BJ (cell line): ENCODE results near the gene RNF39. TPM values are rescaled to one million over a fixed set of nuclear protein-coding genes. Genes with fewer than 3 reads are reported as not detected.

Experiments
- CTCF ChIA-PET: fragments of 350-600 bp; formaldehyde crosslinking; extraction: SDS; loops from one replicate; lab custom pipeline; 2021; ENCODE audit warnings: antibody characterized with exemption, inconsistent platforms; lab: Yijun Ruan, JAX
- POLR2A ChIA-PET: fragments of 300-600 bp; sonication (Branson Sonifier 250); formaldehyde crosslinking; extraction: SDS; loops from one replicate; lab custom pipeline; 2021; ENCODE audit warnings: antibody characterized with exemption; lab: Charles Lee
- DNase-seq: peaks from one replicate; pipeline ENCODE4 v3.0.0-alpha.2; 2011; ENCODE audit warnings: low read depth
- H3K27me3 ChIP-seq: 2 replicates; pipeline ENCODE4 v1.6.0; 2011; ENCODE audit warnings: low read length; ENCODE audit not compliant: control insufficient read depth, insufficient read depth
- H3K36me3 ChIP-seq: 2 replicates; pipeline ENCODE4 v1.5.1; 2011; ENCODE audit warnings: low read length; ENCODE audit not compliant: control insufficient read depth, insufficient read depth
- H3K4me3 ChIP-seq: 2 replicates; pipeline ENCODE4 v1.5.1; 2011; ENCODE audit warnings: low read depth, mild to moderate bottlenecking, control low read depth, low read length
- CTCF ChIP-seq: IDR thresholded peaks from 2 replicates; pipeline ENCODE4 v1.5.1; 2011; ENCODE audit warnings: low read depth, mild to moderate bottlenecking, control low read depth, inconsistent platforms, low read length, moderate library complexity; ENCODE audit not compliant: insufficient read depth
- polyA plus RNA-seq: library from polyadenylated mRNA; depleted of rRNA; stranded (reverse); fragments of >200 nt; gene quantifications from 2 replicates; pipeline ENCODE4 v1.2.3, GENCODE V29; 2011

The RNF39 gene
- polyA plus RNA-seq, 1 experiment, result not detected

GRCh38 chr6:30044630-30045029 lies 30.9 kb downstream of the RNF39 start:
- DNase-seq, result no peak
- Histone ChIP-seq H3K4me3 (no peak overlapping the region), H3K27me3 (no peaks in the 10 kb centered on the region), H3K36me3 (no peaks in the 10 kb centered on the region)
- no peak for TF ChIP-seq CTCF
- POLR2A ChIA-PET, result no interaction called here
- CTCF ChIA-PET, result interaction anchor here (0.5 to 0.9 kb wide), 3 partner anchors 15 to 59 kb away, joined by 3 to 4 read pairs (median 3); no protein-coding TSS in a partner anchor

GRCh38 chr6:30043744-30044143 lies 31.8 kb downstream of the RNF39 start:
- no peaks in the 10 kb centered on the region for H3K27me3 ChIP-seq
- DNase-seq, result no peak
- TF ChIP-seq CTCF, result no peak
- POLR2A ChIA-PET, result no interaction called here
- CTCF ChIA-PET, result no interaction called here
- no peaks in the 10 kb centered on the region for H3K36me3 ChIP-seq
- no peak overlapping the region for H3K4me3 ChIP-seq

- Histone ChIP-seq H3K27me3 (no peaks in the 10 kb centered on the region), H3K36me3 (no peaks in the 10 kb centered on the region), H3K4me3 (no peak overlapping the region)
- ChIA-PET POLR2A (no interaction called here), CTCF (no interaction called here)
- TF ChIP-seq CTCF, result no peak
- no peak for DNase-seq
Measured at GRCh38 chr6:30042914-30043313, 32.7 kb downstream of the RNF39 start.

GRCh38 chr6:30042476-30042875 lies 33.1 kb downstream of the RNF39 start:
- Histone ChIP-seq H3K4me3 (no peak overlapping the region), H3K36me3 (no peaks in the 10 kb centered on the region), H3K27me3 (no peaks in the 10 kb centered on the region)
- CTCF ChIA-PET, result no interaction called here
- DNase-seq, result no peak
- no peak for TF ChIP-seq CTCF
- POLR2A ChIA-PET, result no interaction called here

GRCh38 chr6:30041821-30042220 lies 33.7 kb downstream of the RNF39 start:
- no peak for TF ChIP-seq CTCF
- Histone ChIP-seq H3K4me3 (no peak overlapping the region), H3K27me3 (no peaks in the 10 kb centered on the region), H3K36me3 (no peaks in the 10 kb centered on the region)
- ChIA-PET CTCF (no interaction called here), POLR2A (no interaction called here)
- DNase-seq, result no peak
